ENCODE data around the gene ARHGAP12. TPM values are rescaled to one million over a fixed set of nuclear protein-coding genes. Genes with fewer than 3 reads are reported as not detected.

Gene ARHGAP12
- total and polyA plus RNA-seq, 2 experiments from 2014 or later, result 12.7 to 29.1 TPM

DNA sequence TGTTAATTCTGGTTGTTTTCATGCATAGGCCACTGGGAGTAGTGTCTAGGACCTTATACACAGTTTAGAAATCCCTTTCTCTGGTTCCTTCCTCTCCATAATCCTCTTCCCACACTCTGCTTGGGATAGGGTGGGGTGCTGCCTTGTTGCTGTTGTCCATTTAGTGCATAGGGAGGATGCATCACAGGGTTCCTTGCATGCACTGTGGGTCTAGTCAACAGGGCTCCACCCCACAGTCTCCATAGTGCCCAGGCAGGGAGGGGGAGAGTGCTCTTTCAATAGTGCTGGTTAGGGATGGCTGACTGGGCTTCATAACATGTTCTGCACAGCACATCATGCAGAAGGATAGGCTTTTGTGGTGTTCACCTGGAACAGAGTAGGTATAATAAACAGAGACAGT is 81.1 kb downstream of the ARHGAP12 start:
- Histone ChIP-seq H3K9me3 (ENCODE audit: low read depth) (no peaks in the 10 kb centered on the region), H3K36me3 (no peaks in the 10 kb centered on the region), H3K4me1 (ENCODE audit: low read depth) (peaks cover 15% of the 10 kb centered on the region), H3K27me3 (no peaks in the 10 kb centered on the region), H3K27ac (peak overlapping the region; percentile 24), H3K4me3 (no peak overlapping the region)
- no peak for DNase-seq (ENCODE audit: low read depth in 1 of 2, low spot score in 1 of 2)
- TF ChIP-seq, protein P1, sequence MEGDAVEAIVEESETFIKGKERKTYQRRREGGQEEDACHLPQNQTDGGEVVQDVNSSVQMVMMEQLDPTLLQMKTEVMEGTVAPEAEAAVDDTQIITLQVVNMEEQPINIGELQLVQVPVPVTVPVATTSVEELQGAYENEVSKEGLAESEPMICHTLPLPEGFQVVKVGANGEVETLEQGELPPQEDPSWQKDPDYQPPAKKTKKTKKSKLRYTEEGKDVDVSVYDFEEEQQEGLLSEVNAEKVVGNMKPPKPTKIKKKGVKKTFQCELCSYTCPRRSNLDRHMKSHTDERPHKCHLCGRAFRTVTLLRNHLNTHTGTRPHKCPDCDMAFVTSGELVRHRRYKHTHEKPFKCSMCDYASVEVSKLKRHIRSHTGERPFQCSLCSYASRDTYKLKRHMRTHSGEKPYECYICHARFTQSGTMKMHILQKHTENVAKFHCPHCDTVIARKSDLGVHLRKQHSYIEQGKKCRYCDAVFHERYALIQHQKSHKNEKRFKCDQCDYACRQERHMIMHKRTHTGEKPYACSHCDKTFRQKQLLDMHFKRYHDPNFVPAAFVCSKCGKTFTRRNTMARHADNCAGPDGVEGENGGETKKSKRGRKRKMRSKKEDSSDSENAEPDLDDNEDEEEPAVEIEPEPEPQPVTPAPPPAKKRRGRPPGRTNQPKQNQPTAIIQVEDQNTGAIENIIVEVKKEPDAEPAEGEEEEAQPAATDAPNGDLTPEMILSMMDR (IDR thresholded peaks at IDR 0.05; ENCODE audit: low read depth, low read length), result no peak

DNA sequence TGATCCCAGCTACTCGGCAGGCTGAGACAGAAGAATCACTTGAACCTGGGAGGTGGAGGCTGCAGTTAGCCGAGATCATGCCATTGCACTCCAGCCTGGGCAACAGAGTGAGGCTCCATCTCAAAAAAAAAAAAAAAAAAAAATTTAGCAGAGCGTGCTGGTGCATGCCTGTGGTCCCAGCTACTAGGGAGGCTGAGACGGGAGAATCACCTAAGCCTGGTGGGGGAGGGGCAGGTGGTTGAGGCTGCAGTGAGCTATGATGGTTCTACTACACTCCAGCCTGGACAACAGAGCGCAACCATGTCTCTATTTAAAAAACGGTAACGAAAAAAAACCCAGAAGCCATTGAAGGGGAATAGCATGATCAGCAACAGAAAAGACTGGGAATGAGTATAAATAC is 89.9 kb downstream of the ARHGAP12 start:
- H3K4me3 ChIP-seq, result no peak overlapping the region
- TF ChIP-seq, protein P1 (IDR thresholded peaks at IDR 0.05; ENCODE audit: low read depth, low read length), result no peak
- no peak for DNase-seq (ENCODE audit: low read depth in 1 of 2, low spot score in 1 of 2)
- no peaks in the 10 kb centered on the region for H3K36me3 ChIP-seq
- H3K9me3 ChIP-seq (ENCODE audit: low read depth), result no peaks in the 10 kb centered on the region
- H3K27me3 ChIP-seq, result no peaks in the 10 kb centered on the region
- H3K27ac ChIP-seq, result no peak overlapping the region
- peaks cover 7% of the 10 kb centered on the region for H3K4me1 ChIP-seq (ENCODE audit: low read depth)

DNA sequence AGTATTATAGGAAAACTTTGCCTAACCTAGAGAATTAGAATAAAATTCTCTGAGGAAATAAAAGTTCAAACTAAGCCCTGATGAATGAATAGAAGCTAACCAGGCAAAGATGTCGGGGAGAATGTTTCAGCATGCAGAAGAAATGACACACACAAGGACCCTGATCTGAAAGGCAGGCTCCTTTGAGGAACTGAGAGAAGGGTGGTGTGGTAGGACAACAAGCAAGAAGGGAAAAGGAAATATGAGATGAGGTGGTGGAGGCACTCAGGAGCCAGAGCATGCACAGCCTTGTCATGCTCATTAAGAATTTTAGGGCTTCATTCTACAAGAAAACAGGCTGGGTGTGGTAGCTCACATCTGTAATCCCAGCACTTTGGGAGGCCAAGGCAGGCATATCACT is 90.6 kb downstream of the ARHGAP12 start:
- peaks cover 8% of the 10 kb centered on the region for H3K4me1 ChIP-seq (ENCODE audit: low read depth)
- H3K27ac ChIP-seq, result peak overlapping the region; percentile 10
- DNase-seq (ENCODE audit: low read depth in 1 of 2, low spot score in 1 of 2), result no peak
- H3K27me3 ChIP-seq, result no peaks in the 10 kb centered on the region
- no peaks in the 10 kb centered on the region for H3K36me3 ChIP-seq
- no peak overlapping the region for H3K4me3 ChIP-seq
- TF ChIP-seq, protein P1 (IDR thresholded peaks at IDR 0.05; ENCODE audit: low read depth, low read length), result no peak
- H3K9me3 ChIP-seq (ENCODE audit: low read depth), result no peaks in the 10 kb centered on the region

DNA sequence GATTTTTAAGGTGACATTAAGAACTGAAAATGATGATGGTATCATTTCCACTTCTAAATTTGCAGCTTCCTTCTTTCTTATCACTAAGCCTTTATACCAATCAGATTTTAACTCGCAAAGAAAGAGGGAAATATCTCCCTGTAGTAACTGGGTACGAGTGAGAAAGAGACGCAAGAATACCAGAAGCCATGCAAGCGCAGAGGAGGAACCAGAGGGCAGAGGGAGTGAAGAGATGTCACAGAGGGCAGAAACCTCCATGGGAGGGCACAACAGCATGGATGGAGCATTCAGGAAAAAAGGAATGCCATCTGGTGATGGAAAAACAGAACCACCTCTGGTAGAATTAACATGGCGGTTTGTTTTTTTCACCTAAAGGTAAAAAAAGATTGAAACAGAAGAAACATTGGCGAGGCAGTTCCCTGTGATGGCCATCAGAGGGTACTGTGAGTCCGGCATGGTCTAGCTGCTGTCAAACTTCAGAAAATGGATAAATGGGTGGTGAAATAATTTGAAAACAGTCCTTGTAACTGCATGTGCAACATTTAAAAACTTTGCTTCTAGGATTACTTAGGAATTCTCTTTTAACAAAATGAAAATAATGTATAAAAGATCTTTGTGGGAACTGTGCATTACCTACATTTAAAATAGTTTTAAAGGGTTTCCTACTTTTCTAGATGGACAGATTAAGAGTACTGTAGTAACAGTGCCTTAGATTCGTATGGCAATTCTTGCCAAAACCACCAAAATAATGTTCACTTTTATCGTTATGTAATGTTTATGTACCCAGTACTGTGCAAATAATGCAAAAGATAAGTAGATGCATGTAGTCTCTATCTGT is 91.8 kb downstream of the ARHGAP12 start:
- no peaks in the 10 kb centered on the region for H3K9me3 ChIP-seq (ENCODE audit: low read depth)
- DNase-seq (ENCODE audit: low read depth in 1 of 2, low spot score in 1 of 2), result peak; percentile 45 to 62
- peaks cover 10% of the 10 kb centered on the region for H3K4me1 ChIP-seq (ENCODE audit: low read depth)
- H3K27ac ChIP-seq, result peak overlapping the region; percentile 38
- TF ChIP-seq, protein P1 (IDR thresholded peaks at IDR 0.05; ENCODE audit: low read depth, low read length), result peak; percentile 82
- no peaks in the 10 kb centered on the region for H3K27me3 ChIP-seq
- no peaks in the 10 kb centered on the region for H3K36me3 ChIP-seq
- no peak overlapping the region for H3K4me3 ChIP-seq

DNA sequence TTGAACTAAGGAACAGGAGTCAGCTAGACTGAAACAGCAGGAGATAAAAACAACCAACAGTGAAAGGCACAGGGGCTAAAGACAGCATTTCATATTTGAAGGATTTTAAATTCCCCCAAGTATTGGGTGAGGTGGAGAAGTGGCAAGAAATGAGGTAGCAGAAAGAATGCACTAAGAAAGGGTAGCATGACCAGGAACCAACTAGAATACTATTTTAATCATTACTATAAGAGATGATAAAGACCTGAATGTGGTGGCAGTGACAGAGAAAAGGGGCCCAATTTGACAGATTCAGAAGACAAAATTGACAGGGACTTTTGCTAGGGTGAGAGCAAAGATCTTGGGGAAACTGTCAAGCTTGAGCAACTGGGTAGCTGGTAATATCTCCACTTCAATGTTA is 94.9 kb downstream of the ARHGAP12 start:
- Histone ChIP-seq H3K36me3 (no peaks in the 10 kb centered on the region), H3K4me1 (ENCODE audit: low read depth) (peaks cover 10% of the 10 kb centered on the region), H3K27ac (peak overlapping the region; percentile 77), H3K4me3 (no peak overlapping the region), H3K27me3 (no peaks in the 10 kb centered on the region), H3K9me3 (ENCODE audit: low read depth) (no peaks in the 10 kb centered on the region)
- DNase-seq (ENCODE audit: low read depth in 1 of 2, low spot score in 1 of 2), result no peak
- TF ChIP-seq, protein P1 (IDR thresholded peaks at IDR 0.05; ENCODE audit: low read depth, low read length), result no peak
